Right lobe of liver (tissue), 4 donors: Measurements from ENCODE around the gene CMTM2.

Source experiments
- CTCF ChIP-seq, 4 donors: fragments of 200-600 bp in 3 of 4; fragments of 450-650 bp in 1 of 4; IDR thresholded peaks; one replicate each; pipeline versions ENCODE4 v1.5.1 to v1.8.0; 2016 to 2022; ENCODE audit warnings: antibody characterized with exemption in 4 of 4, mild to moderate bottlenecking in 2 of 4
- POLR2A ChIP-seq: fragments of 450-650 bp; IDR thresholded peaks from one replicate; pipeline ENCODE4 v1.6.1; 2017; ENCODE audit warnings: antibody characterized with exemption, mild to moderate bottlenecking
- donor health status: DM: no; HTN: no; CAD: no.
- donor health status: DM: no; HTN: no; CAD: no.
- donor health status: DM: no; HTN: yes; CAD: no.

GRCh38 chr16:66576296-66576695 is 3.0 kb upstream of the CMTM2 start:
- TF ChIP-seq CTCF (IDR thresholded peaks at IDR 0.05) (no peak), POLR2A (no peak)
